Measurements from ENCODE around the gene STRN.

GRCh38 chr2:36941867-36942266, 24.5 kb downstream of the STRN start:
- TF ChIP-seq CTCF (IDR thresholded peaks at IDR 0.05) (no peak), POLR2A (IDR thresholded peaks at IDR 0.05) (no peak)

All from esophagus squamous epithelium (tissue), 4 donors.